ENCODE measurements around the gene KCNJ16.

Gene KCNJ16

DNA sequence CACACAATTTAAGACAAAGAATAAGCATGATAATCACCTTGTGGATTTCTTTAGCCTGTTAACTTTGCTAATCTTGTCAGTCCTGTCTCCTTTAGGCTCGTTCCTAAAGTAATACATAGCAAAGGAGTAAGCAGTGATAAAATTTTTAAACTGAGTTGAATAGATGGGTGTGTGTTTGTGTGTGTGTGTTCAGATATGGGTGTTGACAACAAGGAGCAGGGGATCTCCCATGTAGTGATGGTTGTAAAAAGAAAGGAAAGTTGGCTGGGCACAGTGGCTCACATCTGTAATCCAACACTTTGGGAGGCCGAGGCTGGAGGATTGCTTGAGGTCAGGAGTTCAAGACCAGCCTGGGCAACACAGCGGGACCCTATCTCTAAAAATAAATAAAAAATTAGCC lies 49.7 kb downstream of the KCNJ16 start:
- H3K4me3 ChIP-seq (ENCODE audit: low read depth, low read length) = no peak overlapping the region
- no peak for DNase-seq (ENCODE audit: low read depth, low spot score)
- TF ChIP-seq, protein P1, sequence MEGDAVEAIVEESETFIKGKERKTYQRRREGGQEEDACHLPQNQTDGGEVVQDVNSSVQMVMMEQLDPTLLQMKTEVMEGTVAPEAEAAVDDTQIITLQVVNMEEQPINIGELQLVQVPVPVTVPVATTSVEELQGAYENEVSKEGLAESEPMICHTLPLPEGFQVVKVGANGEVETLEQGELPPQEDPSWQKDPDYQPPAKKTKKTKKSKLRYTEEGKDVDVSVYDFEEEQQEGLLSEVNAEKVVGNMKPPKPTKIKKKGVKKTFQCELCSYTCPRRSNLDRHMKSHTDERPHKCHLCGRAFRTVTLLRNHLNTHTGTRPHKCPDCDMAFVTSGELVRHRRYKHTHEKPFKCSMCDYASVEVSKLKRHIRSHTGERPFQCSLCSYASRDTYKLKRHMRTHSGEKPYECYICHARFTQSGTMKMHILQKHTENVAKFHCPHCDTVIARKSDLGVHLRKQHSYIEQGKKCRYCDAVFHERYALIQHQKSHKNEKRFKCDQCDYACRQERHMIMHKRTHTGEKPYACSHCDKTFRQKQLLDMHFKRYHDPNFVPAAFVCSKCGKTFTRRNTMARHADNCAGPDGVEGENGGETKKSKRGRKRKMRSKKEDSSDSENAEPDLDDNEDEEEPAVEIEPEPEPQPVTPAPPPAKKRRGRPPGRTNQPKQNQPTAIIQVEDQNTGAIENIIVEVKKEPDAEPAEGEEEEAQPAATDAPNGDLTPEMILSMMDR (IDR thresholded peaks at IDR 0.05; ENCODE audit: low read depth, low read length) = no peak
- in situ Hi-C loops (cut with HindIII; ENCODE audit: low sequenced_read_pairs) = no loop called here

- no peak overlapping the region for H3K4me3 ChIP-seq (ENCODE audit: low read depth, low read length)
- DNase-seq (ENCODE audit: low read depth, low spot score) = no peak
- in situ Hi-C loops (cut with HindIII; ENCODE audit: low sequenced_read_pairs) = no loop called here
- TF ChIP-seq, protein P1 (IDR thresholded peaks at IDR 0.05; ENCODE audit: low read depth, low read length) = no peak
Observed at GRCh38 chr17:70127221-70127873, 52.3 kb downstream of the KCNJ16 start.

GRCh38 chr17:70128727-70129238 lies 53.8 kb downstream of the KCNJ16 start:
- no peak for DNase-seq (ENCODE audit: low read depth, low spot score)
- H3K4me3 ChIP-seq (ENCODE audit: low read depth, low read length) = no peak overlapping the region
- in situ Hi-C loops (cut with HindIII; ENCODE audit: low sequenced_read_pairs) = no loop called here
- TF ChIP-seq, protein P1 (IDR thresholded peaks at IDR 0.05; ENCODE audit: low read depth, low read length) = no peak

- TF ChIP-seq, protein P1 (IDR thresholded peaks at IDR 0.05; ENCODE audit: low read depth, low read length) = no peak
- in situ Hi-C loops (cut with HindIII; ENCODE audit: low sequenced_read_pairs) = no loop called here
- no peak for DNase-seq (ENCODE audit: low read depth, low spot score)
- no peak overlapping the region for H3K4me3 ChIP-seq (ENCODE audit: low read depth, low read length)
Observed at GRCh38 chr17:70130289-70130688, 55.3 kb downstream of the KCNJ16 start.

DNA sequence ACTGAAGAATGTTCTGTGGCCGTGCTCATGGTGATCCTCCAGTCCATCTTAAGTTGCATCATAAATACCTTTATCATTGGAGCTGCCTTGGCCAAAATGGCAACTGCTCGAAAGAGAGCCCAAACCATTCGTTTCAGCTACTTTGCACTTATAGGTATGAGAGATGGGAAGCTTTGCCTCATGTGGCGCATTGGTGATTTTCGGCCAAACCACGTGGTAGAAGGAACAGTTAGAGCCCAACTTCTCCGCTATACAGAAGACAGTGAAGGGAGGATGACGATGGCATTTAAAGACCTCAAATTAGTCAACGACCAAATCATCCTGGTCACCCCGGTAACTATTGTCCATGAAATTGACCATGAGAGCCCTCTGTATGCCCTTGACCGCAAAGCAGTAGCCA lies 57.5 kb downstream of the KCNJ16 start:
- no peak for DNase-seq (ENCODE audit: low read depth, low spot score)
- in situ Hi-C loops (cut with HindIII; ENCODE audit: low sequenced_read_pairs) = no loop called here
- TF ChIP-seq, protein P1 (IDR thresholded peaks at IDR 0.05; ENCODE audit: low read depth, low read length) = no peak
- H3K4me3 ChIP-seq (ENCODE audit: low read depth, low read length) = no peak overlapping the region

DNA sequence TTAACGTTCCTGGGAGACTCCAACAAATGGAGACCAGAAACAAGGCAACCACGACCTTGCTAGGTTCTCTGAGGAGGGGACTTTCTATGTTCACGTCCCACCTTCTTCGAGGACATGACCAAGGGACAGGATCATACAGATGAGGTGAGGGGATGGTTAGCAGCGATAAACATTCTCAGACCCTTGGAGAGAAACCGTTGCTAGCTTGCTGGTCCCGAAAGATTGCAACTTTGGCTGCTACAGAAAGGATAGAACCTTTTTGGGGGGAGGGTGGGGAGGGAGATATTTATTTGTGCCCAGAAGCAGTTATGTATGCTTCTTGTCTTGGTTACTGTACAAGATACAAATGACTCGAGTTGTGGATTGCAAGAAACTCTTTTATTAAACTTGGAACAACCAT lies 59.0 kb downstream of the KCNJ16 start:
- no peak overlapping the region for H3K4me3 ChIP-seq (ENCODE audit: low read depth, low read length)
- DNase-seq (ENCODE audit: low read depth, low spot score) = no peak
- in situ Hi-C loops (cut with HindIII; ENCODE audit: low sequenced_read_pairs) = no loop called here
- TF ChIP-seq, protein P1 (IDR thresholded peaks at IDR 0.05; ENCODE audit: low read depth, low read length) = no peak

Measured in astrocyte of the spinal cord (primary cell).